H1 (cell line): ENCODE measurements around the gene SIAH3. TPM values are rescaled to one million over a fixed set of nuclear protein-coding genes. Genes with fewer than 3 reads are reported as not detected.

Source experiments
- SIN3A ChIP-seq, 2 experiments: IDR thresholded peaks in 1 of 2; conservative IDR thresholded peaks in 1 of 2; 2 replicates each; pipeline ENCODE4 v1.6.1; 2011 to 2012; ENCODE audit warnings: low read length in 2 of 2, improper control_type of control experiment in 1 of 2, low read depth in 1 of 2, mild to moderate bottlenecking in 1 of 2
- polyA plus RNA-seq, 7 experiments: library from polyadenylated mRNA; depleted of rRNA in 3 of 7; stranded (reverse) in 5 of 7; unstranded in 2 of 7; fragments of >200 nt in 5 of 7; fragments of 200-250 nt in 2 of 7; gene quantifications; 1 replicate in 5 of 7; 2 replicates in 1 of 7; 4 replicates in 1 of 7; pipeline versions ENCODE4 v1.2.1 to v1.2.3, GENCODE V29; 2011 to 2013; ENCODE audit warnings: missing spikeins in 2 of 7, mixed read lengths in 2 of 7
- total RNA-seq: library from RNA; stranded (reverse); fragmentation: NEBNext Ultra II Directional; extraction: Animal tissue kit (Norgen Biotek cat#: 25700); gene quantifications from 2 replicates; pipeline ENCODE4 v1.2.1, GENCODE V29; 2021

Gene SIAH3
- total and polyA plus RNA-seq, 2 of the 8 experiments (the other 6 are each of a cell fraction or from before 2014, with no cell fraction given): 0.15 to 0.17 TPM

DNA sequence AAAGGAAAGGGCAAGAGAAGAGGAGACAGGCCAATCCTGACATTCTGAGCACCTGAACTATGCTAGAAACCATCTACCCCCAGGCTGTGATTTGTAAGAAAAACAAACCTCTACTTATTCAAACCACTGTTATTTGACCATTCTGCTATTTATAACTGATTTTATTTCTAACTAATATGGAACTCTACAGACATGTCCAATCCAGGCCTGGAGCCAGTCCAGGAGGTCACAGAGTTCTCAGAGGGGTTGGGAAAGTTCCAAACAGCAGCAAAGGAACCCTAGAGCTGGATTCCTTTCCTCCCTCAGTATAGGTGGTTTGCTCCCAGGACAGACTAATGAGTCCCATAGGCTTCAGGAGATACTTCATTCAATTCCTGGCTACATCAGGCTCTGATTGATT is 24.2 kb downstream of the SIAH3 start (continued):
- TF ChIP-seq SIN3A (conservative IDR thresholded peaks at IDR 0.05 in 1 of 2, IDR thresholded peaks at IDR 0.05 in 1 of 2; ENCODE audit: low read depth in 1 of 2, low read length in 2 of 2): no peak
